ENCODE data around the gene TMEM125. TPM values are rescaled to one million over a fixed set of nuclear protein-coding genes. Genes with fewer than 3 reads are reported as not detected.

The TMEM125 gene
- total and polyA plus RNA-seq, 9 of the 15 experiments (the other 6 are each of a cell fraction or from before 2014, with no cell fraction given) = 0.07 to 0.08 TPM; not detected in 7

Other genes with a start within 250 kb of the TMEM125 start
Only the 7 nearest of the 10 such genes appear.
- 300 and 314 TPM in 2 replicates for gene EBNA1BP2, start 97.7 kb upstream of the TMEM125 start, total RNA-seq (2014; rRNA removed)
- gene EBNA1BP2, start 97.7 kb upstream of the TMEM125 start, total RNA-seq (2014; rRNA removed; fragmentation: Illumina TruSeq; extraction: Trizol) = 251 and 264 TPM in 2 replicates
- 262 and 268 TPM in 2 replicates for gene EBNA1BP2, start 97.7 kb upstream of the TMEM125 start, total RNA-seq (2015; rRNA removed; fragmentation: Illumina TruSeq; extraction: Trizol)
- gene EBNA1BP2, start 97.7 kb upstream of the TMEM125 start, total RNA-seq (2021) = 175 and 182 TPM in 2 replicates
- gene EBNA1BP2, start 97.7 kb upstream of the TMEM125 start, polyA plus RNA-seq (2011; rRNA removed) = 74.8 and 102 TPM in 2 replicates
- gene EBNA1BP2, start 97.7 kb upstream of the TMEM125 start, polyA plus RNA-seq (2014; fragmentation: Illumina TruSeq; extraction: Trizol) = 283 and 349 TPM in 2 replicates
- gene EBNA1BP2, start 97.7 kb upstream of the TMEM125 start, polyA plus RNA-seq (2014; fragmentation: Nextera tagmentation; extraction: Ambion mirVana) = 100 to 1,000 TPM in 1 of 2 experiments, 10 to 100 TPM in 1; 95.2 to 157 TPM
- gene EBNA1BP2, start 97.7 kb upstream of the TMEM125 start, polyA plus RNA-seq (2014; rRNA removed) = 249 and 275 TPM in 2 replicates
- gene CFAP57, start 97.7 kb upstream of the TMEM125 start, total RNA-seq (2014; rRNA removed) = not detected in 2 replicates
- 0.07 TPM in 1 of 2 replicates, not detected in the other for gene CFAP57, start 97.7 kb upstream of the TMEM125 start, total RNA-seq (2014; rRNA removed; fragmentation: Illumina TruSeq; extraction: Trizol)
- gene CFAP57, start 97.7 kb upstream of the TMEM125 start, total RNA-seq (2015; rRNA removed; fragmentation: Illumina TruSeq; extraction: Trizol) = 0.18 TPM in 1 of 2 replicates, not detected in the other
- not detected in 2 replicates for gene CFAP57, start 97.7 kb upstream of the TMEM125 start, total RNA-seq (2021)
- 0.04 TPM in 1 of 2 replicates, not detected in the other for gene CFAP57, start 97.7 kb upstream of the TMEM125 start, polyA plus RNA-seq (2011; rRNA removed)
- gene CFAP57, start 97.7 kb upstream of the TMEM125 start, polyA plus RNA-seq (2014; fragmentation: Illumina TruSeq; extraction: Trizol) = 0.22 TPM in 1 of 2 replicates, not detected in the other
- under 1 TPM in 1 of 2 experiments, not detected in 1; 0.07 TPM for gene CFAP57, start 97.7 kb upstream of the TMEM125 start, polyA plus RNA-seq (2014; fragmentation: Nextera tagmentation; extraction: Ambion mirVana)
- gene CFAP57, start 97.7 kb upstream of the TMEM125 start, polyA plus RNA-seq (2014; rRNA removed) = 0.05 TPM in 1 of 2 replicates, not detected in the other
- gene C1orf210, start 15.6 kb downstream of the TMEM125 start, total RNA-seq (2014; rRNA removed) = not detected in 2 replicates
- not detected in 2 replicates for gene C1orf210, start 15.6 kb downstream of the TMEM125 start, total RNA-seq (2014; rRNA removed; fragmentation: Illumina TruSeq; extraction: Trizol)
- gene C1orf210, start 15.6 kb downstream of the TMEM125 start, total RNA-seq (2015; rRNA removed; fragmentation: Illumina TruSeq; extraction: Trizol) = not detected in 2 replicates
- gene C1orf210, start 15.6 kb downstream of the TMEM125 start, total RNA-seq (2021) = not detected in 2 replicates
- not detected in 2 replicates for gene C1orf210, start 15.6 kb downstream of the TMEM125 start, polyA plus RNA-seq (2011; rRNA removed)
- gene C1orf210, start 15.6 kb downstream of the TMEM125 start, polyA plus RNA-seq (2014; fragmentation: Illumina TruSeq; extraction: Trizol) = not detected in 2 replicates
- gene C1orf210, start 15.6 kb downstream of the TMEM125 start, polyA plus RNA-seq (2014; fragmentation: Nextera tagmentation; extraction: Ambion mirVana) = not detected
- gene C1orf210, start 15.6 kb downstream of the TMEM125 start, polyA plus RNA-seq (2014; rRNA removed) = 0.21 TPM in 1 of 2 replicates, not detected in the other
- gene TIE1, start 31.0 kb downstream of the TMEM125 start, total RNA-seq (2014; rRNA removed) = 0.14 and 0.16 TPM in 2 replicates
- not detected in 2 replicates for gene TIE1, start 31.0 kb downstream of the TMEM125 start, total RNA-seq (2014; rRNA removed; fragmentation: Illumina TruSeq; extraction: Trizol)
- gene TIE1, start 31.0 kb downstream of the TMEM125 start, total RNA-seq (2015; rRNA removed; fragmentation: Illumina TruSeq; extraction: Trizol) = 0.04 TPM in 1 of 2 replicates, not detected in the other
- gene TIE1, start 31.0 kb downstream of the TMEM125 start, total RNA-seq (2021) = 0.20 and 0.31 TPM in 2 replicates
- 0.32 and 0.49 TPM in 2 replicates for gene TIE1, start 31.0 kb downstream of the TMEM125 start, polyA plus RNA-seq (2011; rRNA removed)
- gene TIE1, start 31.0 kb downstream of the TMEM125 start, polyA plus RNA-seq (2014; fragmentation: Illumina TruSeq; extraction: Trizol) = 0.07 and 0.17 TPM in 2 replicates
- gene TIE1, start 31.0 kb downstream of the TMEM125 start, polyA plus RNA-seq (2014; fragmentation: Nextera tagmentation; extraction: Ambion mirVana) = not detected
- 0.08 and 0.66 TPM in 2 replicates for gene TIE1, start 31.0 kb downstream of the TMEM125 start, polyA plus RNA-seq (2014; rRNA removed)
- not detected in 2 replicates for gene MPL, start 67.8 kb downstream of the TMEM125 start, total RNA-seq (2014; rRNA removed)
- not detected in 2 replicates for gene MPL, start 67.8 kb downstream of the TMEM125 start, total RNA-seq (2014; rRNA removed; fragmentation: Illumina TruSeq; extraction: Trizol)
- gene MPL, start 67.8 kb downstream of the TMEM125 start, total RNA-seq (2015; rRNA removed; fragmentation: Illumina TruSeq; extraction: Trizol) = not detected in 2 replicates
- gene MPL, start 67.8 kb downstream of the TMEM125 start, total RNA-seq (2021) = not detected in 2 replicates
- gene MPL, start 67.8 kb downstream of the TMEM125 start, polyA plus RNA-seq (2011; rRNA removed) = not detected in 2 replicates
- not detected in 2 replicates for gene MPL, start 67.8 kb downstream of the TMEM125 start, polyA plus RNA-seq (2014; fragmentation: Illumina TruSeq; extraction: Trizol)
- gene MPL, start 67.8 kb downstream of the TMEM125 start, polyA plus RNA-seq (2014; fragmentation: Nextera tagmentation; extraction: Ambion mirVana) = not detected
- gene MPL, start 67.8 kb downstream of the TMEM125 start, polyA plus RNA-seq (2014; rRNA removed) = not detected in 2 replicates
- gene CDC20, start 89.0 kb downstream of the TMEM125 start, total RNA-seq (2014; rRNA removed) = 183 and 244 TPM in 2 replicates
- 94.5 and 106 TPM in 2 replicates for gene CDC20, start 89.0 kb downstream of the TMEM125 start, total RNA-seq (2014; rRNA removed; fragmentation: Illumina TruSeq; extraction: Trizol)
- gene CDC20, start 89.0 kb downstream of the TMEM125 start, total RNA-seq (2015; rRNA removed; fragmentation: Illumina TruSeq; extraction: Trizol) = 121 and 131 TPM in 2 replicates
- 212 and 224 TPM in 2 replicates for gene CDC20, start 89.0 kb downstream of the TMEM125 start, total RNA-seq (2021)
- gene CDC20, start 89.0 kb downstream of the TMEM125 start, polyA plus RNA-seq (2011; rRNA removed) = 92.8 and 173 TPM in 2 replicates
- 178 and 197 TPM in 2 replicates for gene CDC20, start 89.0 kb downstream of the TMEM125 start, polyA plus RNA-seq (2014; fragmentation: Illumina TruSeq; extraction: Trizol)
- gene CDC20, start 89.0 kb downstream of the TMEM125 start, polyA plus RNA-seq (2014; fragmentation: Nextera tagmentation; extraction: Ambion mirVana) = 10 to 100 TPM; 45.2 to 70.6 TPM
- 141 and 146 TPM in 2 replicates for gene CDC20, start 89.0 kb downstream of the TMEM125 start, polyA plus RNA-seq (2014; rRNA removed)
- gene ELOVL1, start 98.0 kb downstream of the TMEM125 start, total RNA-seq (2014; rRNA removed) = 53.4 and 73.1 TPM in 2 replicates
- gene ELOVL1, start 98.0 kb downstream of the TMEM125 start, total RNA-seq (2014; rRNA removed; fragmentation: Illumina TruSeq; extraction: Trizol) = 48.1 and 51.0 TPM in 2 replicates
- 65.3 and 66.6 TPM in 2 replicates for gene ELOVL1, start 98.0 kb downstream of the TMEM125 start, total RNA-seq (2015; rRNA removed; fragmentation: Illumina TruSeq; extraction: Trizol)
- gene ELOVL1, start 98.0 kb downstream of the TMEM125 start, total RNA-seq (2021) = 66.8 and 73.2 TPM in 2 replicates
- gene ELOVL1, start 98.0 kb downstream of the TMEM125 start, polyA plus RNA-seq (2011; rRNA removed) = 157 and 159 TPM in 2 replicates
- gene ELOVL1, start 98.0 kb downstream of the TMEM125 start, polyA plus RNA-seq (2014; fragmentation: Illumina TruSeq; extraction: Trizol) = 108 and 120 TPM in 2 replicates
- 100 to 1,000 TPM in 1 of 2 experiments, 10 to 100 TPM in 1; 70.3 to 147 TPM for gene ELOVL1, start 98.0 kb downstream of the TMEM125 start, polyA plus RNA-seq (2014; fragmentation: Nextera tagmentation; extraction: Ambion mirVana)
- gene ELOVL1, start 98.0 kb downstream of the TMEM125 start, polyA plus RNA-seq (2014; rRNA removed) = 74.0 and 82.4 TPM in 2 replicates